Smooth muscle cell (in vitro differentiated cells): ENCODE measurements around the gene KLHL29. TPM values are rescaled to one million over a fixed set of nuclear protein-coding genes. Genes with fewer than 3 reads are reported as not detected.

Source experiments
- DNase-seq: peaks from one replicate; lab custom pipeline; 2025; ENCODE audit not compliant: unreplicated experiment; lab: John Stamatoyannopoulos, UW
- H2AFZ ChIP-seq: fragments of 200-600 bp; sonication (generic); 2 replicates; pipeline ENCODE4 v1.6.0; 2016; ENCODE audit warnings: antibody characterized with exemption, low read depth, mild to moderate bottlenecking
- H3F3A ChIP-seq: fragments of 200-600 bp; sonication (generic); 2 replicates; pipeline ENCODE4 v1.6.0; 2017; ENCODE audit warnings: antibody characterized with exemption, low read depth
- H3K27ac ChIP-seq: fragments of 200-600 bp; sonication (generic); 2 replicates; pipeline ENCODE4 v1.5.1; 2016; ENCODE audit warnings: low read depth, mild to moderate bottlenecking
- H3K27me3 ChIP-seq: fragments of 200-600 bp; sonication (generic); 2 replicates; pipeline ENCODE4 v1.6.1; 2016; ENCODE audit warnings: low read depth, mild to moderate bottlenecking
- H3K36me3 ChIP-seq: fragments of 200-600 bp; sonication (generic); 2 replicates; pipeline ENCODE4 v1.5.1; 2016; ENCODE audit warnings: low read depth
- H3K4me1 ChIP-seq: fragments of 200-600 bp; sonication (generic); 2 replicates; pipeline ENCODE4 v1.5.1; 2016; ENCODE audit warnings: low read depth
- H3K4me2 ChIP-seq: fragments of 200-600 bp; sonication (generic); 2 replicates; pipeline ENCODE4 v1.6.0; 2016; ENCODE audit warnings: mild to moderate bottlenecking
- H3K4me3 ChIP-seq: fragments of 200-600 bp; sonication (generic); 2 replicates; pipeline ENCODE4 v1.5.1; 2016; ENCODE audit warnings: mild to moderate bottlenecking
- H3K79me2 ChIP-seq: fragments of 200-600 bp; sonication (generic); 2 replicates; pipeline ENCODE4 v1.6.0; 2016; ENCODE audit warnings: low read depth, mild to moderate bottlenecking
- H3K9ac ChIP-seq: fragments of 200-600 bp; sonication (generic); 2 replicates; pipeline ENCODE4 v1.6.0; 2016; ENCODE audit warnings: low read depth
- H3K9me3 ChIP-seq: fragments of 200-600 bp; sonication (generic); replicated peaks from 2 replicates; pipeline ENCODE4 v1.5.1; 2016; ENCODE audit warnings: low read depth
- H4K20me1 ChIP-seq: fragments of 200-600 bp; sonication (generic); 2 replicates; pipeline ENCODE4 v1.6.0; 2016; ENCODE audit warnings: low read depth
- CTCF ChIP-seq: fragments of 200-600 bp; sonication (generic); IDR thresholded peaks from 2 replicates; pipeline ENCODE4 v1.5.1; 2017; ENCODE audit warnings: borderline replicate concordance, mild to moderate bottlenecking, antibody characterized with exemption; ENCODE audit not compliant: insufficient read depth, poor library complexity, severe bottlenecking
- WGBS: methylation state at CpG from one replicate; pipeline ENCODE4 v1.1.7; 2016; ENCODE audit warnings: low lambda C conversion rate; 5-methylcytosine and 5-hydroxymethylcytosine counted together
- polyA plus RNA-seq: library from polyadenylated mRNA; unstranded; fragments of >200 nt; fragmentation: Nextera tagmentation; extraction: Ambion mirVana; gene quantifications from 2 replicates; pipeline ENCODE4 v1.2.1, GENCODE V29; 2016
- total RNA-seq: library from RNA; depleted of rRNA; stranded (reverse); fragments of >200 nt; gene quantifications from 2 replicates; pipeline ENCODE4 v1.2.3, GENCODE V29; 2014

KLHL29 gene
- total and polyA plus RNA-seq, 2 experiments from 2014 or later: 3.1 to 6.6 TPM

- no peak overlapping the region for H2AFZ ChIP-seq
Observed at GRCh38 chr2:23537991-23538390, 153.0 kb downstream of the KLHL29 start.

GRCh38 chr2:23538566-23538965 is 153.6 kb downstream of the KLHL29 start:
- H3K9me3 ChIP-seq: no peaks in the 10 kb centered on the region
- H3K79me2 ChIP-seq: no peaks in the 10 kb centered on the region
- H3F3A ChIP-seq: peaks cover 3% of the 10 kb centered on the region
- H3K27me3 ChIP-seq: no peaks in the 10 kb centered on the region
- peaks cover 39% of the 10 kb centered on the region for H4K20me1 ChIP-seq
- no peaks in the 10 kb centered on the region for H3K36me3 ChIP-seq
- H3K27ac ChIP-seq: no peak overlapping the region
- H3K4me2 ChIP-seq: no peak overlapping the region
- no peak for DNase-seq
- 94% methylated on average over 2 of the region's 2 CpGs for WGBS
- H3K4me3 ChIP-seq: no peak overlapping the region
- no peak overlapping the region for H2AFZ ChIP-seq
- no peak for TF ChIP-seq CTCF
- H3K4me1 ChIP-seq: peaks cover 12% of the 10 kb centered on the region
- no peak overlapping the region for H3K9ac ChIP-seq

More at GRCh38 chr2:23537991-23538390, 153.0 kb downstream of the KLHL29 start:
- TF ChIP-seq CTCF: no peak
- Histone ChIP-seq H3F3A (peaks cover 1% of the 10 kb centered on the region), H3K4me2 (no peak overlapping the region), H3K9ac (no peak overlapping the region), H3K79me2 (no peaks in the 10 kb centered on the region), H3K4me3 (no peak overlapping the region), H3K27ac (no peak overlapping the region), H3K27me3 (no peaks in the 10 kb centered on the region), H3K4me1 (peaks cover 18% of the 10 kb centered on the region), H4K20me1 (peaks cover 39% of the 10 kb centered on the region), H3K9me3 (no peaks in the 10 kb centered on the region), H3K36me3 (no peaks in the 10 kb centered on the region)
- DNase-seq: no peak
- 89% methylated on average over 5 of the region's 5 CpGs for WGBS

GRCh38 chr2:23540804-23541360 is 155.9 kb downstream of the KLHL29 start:
- Histone ChIP-seq H3K4me3 (no peak overlapping the region), H3K4me1 (peaks cover 13% of the 10 kb centered on the region), H3K27me3 (no peaks in the 10 kb centered on the region), H2AFZ (no peak overlapping the region), H3K9me3 (no peaks in the 10 kb centered on the region), H3K4me2 (no peak overlapping the region), H3K9ac (no peak overlapping the region), H3F3A (peaks cover 3% of the 10 kb centered on the region), H3K79me2 (no peaks in the 10 kb centered on the region), H3K27ac (no peak overlapping the region), H4K20me1 (peaks cover 32% of the 10 kb centered on the region), H3K36me3 (no peaks in the 10 kb centered on the region)
- no peak for TF ChIP-seq CTCF
- no peak for DNase-seq
- WGBS: 97% methylated on average over 8 of the region's 8 CpGs
